GM18520 (cell line): ENCODE data around the gene STX4.
A peak's percentile ranks its signal among the peaks of the same experiment; 100 is the strongest.

Experiments
- ATAC-seq: cut with Tn5 transposase; IDR thresholded peaks from one replicate; pipeline ENCODE4 v1.9.1; 2021; ENCODE audit not compliant: unreplicated experiment

Gene STX4

GRCh38 chr16:31063843-31064611 is 30.7 kb downstream of the STX4 start:
- no peak for ATAC-seq

DNA sequence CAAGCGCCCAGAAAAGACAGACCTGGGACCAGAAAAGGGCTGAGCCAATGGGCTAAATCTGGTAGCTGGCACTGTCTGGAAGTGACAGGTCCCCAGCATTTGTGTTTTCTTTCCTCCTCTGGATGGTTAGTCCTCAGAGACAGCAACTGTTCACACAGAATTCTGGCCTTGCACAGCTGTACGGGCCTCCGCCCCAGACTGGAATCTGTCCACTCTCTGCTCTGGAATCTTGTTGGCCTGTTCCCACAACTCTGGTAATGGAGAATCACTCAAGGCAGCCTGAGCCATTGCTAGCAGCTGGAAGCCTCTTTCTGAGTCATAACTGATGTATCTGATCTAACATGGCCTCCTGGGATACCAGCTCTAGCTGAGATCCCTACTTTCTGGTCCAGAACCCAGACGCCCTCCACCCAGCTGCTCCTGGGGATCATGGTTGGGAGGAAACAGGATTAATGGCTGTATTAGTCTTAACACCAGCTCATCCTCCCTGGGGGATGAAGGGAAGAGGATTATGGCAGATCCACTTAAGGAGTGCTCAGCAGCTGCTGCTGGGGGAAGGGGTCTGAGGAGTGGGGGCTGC is 31.6 kb downstream of the STX4 start:
- ATAC-seq = no peak

GRCh38 chr16:31067342-31067741 is 34.0 kb downstream of the STX4 start:
- ATAC-seq = no peak

GRCh38 chr16:31071861-31072260 is 38.5 kb downstream of the STX4 start:
- ATAC-seq = no peak

- no peak for ATAC-seq
Measured at GRCh38 chr16:31072540-31073141, 39.3 kb downstream of the STX4 start.

- ATAC-seq = peak; percentile 40
Measured at GRCh38 chr16:31073142-31073969, 40.0 kb downstream of the STX4 start.

DNA sequence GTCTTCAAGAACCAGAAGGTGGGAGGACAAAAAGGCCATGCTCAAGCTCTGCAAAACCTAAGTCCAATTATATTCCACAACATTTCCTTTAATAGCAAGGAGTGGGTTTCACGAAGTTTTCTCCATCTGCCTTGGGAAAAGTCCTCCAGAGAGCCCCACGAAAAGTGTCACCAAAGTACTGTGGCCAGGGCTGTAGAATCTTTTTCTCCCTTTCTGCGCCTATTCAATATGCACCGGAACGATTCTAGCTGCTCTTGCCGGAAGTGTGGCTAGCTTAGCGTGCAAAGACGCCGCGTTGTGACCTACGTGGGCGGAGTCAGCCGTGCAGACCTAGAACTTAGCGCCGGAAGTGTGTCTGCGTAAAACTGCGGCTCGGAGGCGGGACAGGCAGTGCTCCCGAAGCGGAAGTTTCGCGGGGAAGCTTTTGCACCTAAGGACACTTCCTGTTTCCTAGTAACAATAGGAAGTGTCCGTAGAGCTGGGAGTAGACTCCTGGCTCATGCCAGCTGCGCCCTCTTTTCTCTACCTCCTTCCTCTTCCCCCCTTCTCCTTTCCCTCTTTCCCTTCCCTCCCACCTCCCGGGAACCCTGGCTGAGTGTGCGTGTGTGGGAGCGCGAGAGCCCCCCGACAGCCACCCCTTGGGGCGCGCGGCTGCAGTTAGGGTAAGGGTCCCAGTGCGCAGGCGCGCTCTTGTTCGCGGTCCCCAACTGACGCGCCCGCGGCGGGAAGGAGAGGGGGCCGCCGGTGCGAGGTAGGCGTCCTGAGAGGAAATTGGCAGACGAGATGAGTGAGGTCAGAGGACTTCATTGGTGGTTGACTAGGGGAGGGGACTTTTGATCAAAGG is 40.8 kb downstream of the STX4 start, which contains the start of the genes ZNF646 and ZNF668:
ZNF646 (plus strand) TSS at position 453 of the 844 bp plus-strand sequence. CDS start 1,903 bp downstream, outside the sequence.
ZNF668 (minus strand) TSS at position 271 of the 844 bp plus-strand sequence. CDS start 9,781 bp downstream, outside the sequence.
- ATAC-seq = peak; percentile 57

- ATAC-seq = no peak
Measured at GRCh38 chr16:31074814-31075183, 41.4 kb downstream of the STX4 start.

DNA sequence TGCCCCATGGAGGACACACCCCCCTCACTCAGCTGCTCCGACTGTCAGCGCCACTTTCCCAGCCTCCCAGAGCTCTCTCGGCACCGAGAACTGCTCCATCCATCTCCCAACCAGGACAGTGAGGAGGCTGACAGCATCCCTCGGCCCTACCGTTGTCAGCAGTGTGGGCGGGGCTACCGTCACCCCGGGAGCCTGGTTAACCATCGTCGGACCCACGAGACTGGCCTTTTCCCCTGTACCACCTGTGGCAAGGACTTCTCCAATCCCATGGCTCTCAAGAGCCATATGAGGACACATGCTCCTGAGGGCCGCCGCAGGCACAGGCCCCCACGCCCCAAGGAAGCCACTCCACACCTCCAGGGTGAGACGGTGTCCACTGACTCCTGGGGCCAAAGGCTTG is 43.0 kb downstream of the STX4 start:
- ATAC-seq = no peak

- no peak for ATAC-seq
Measured at GRCh38 chr16:31077024-31077423, 43.7 kb downstream of the STX4 start.

GRCh38 chr16:31077592-31078396 is 44.4 kb downstream of the STX4 start:
- no peak for ATAC-seq

GRCh38 chr16:31078597-31079341 is 45.4 kb downstream of the STX4 start:
- no peak for ATAC-seq

DNA sequence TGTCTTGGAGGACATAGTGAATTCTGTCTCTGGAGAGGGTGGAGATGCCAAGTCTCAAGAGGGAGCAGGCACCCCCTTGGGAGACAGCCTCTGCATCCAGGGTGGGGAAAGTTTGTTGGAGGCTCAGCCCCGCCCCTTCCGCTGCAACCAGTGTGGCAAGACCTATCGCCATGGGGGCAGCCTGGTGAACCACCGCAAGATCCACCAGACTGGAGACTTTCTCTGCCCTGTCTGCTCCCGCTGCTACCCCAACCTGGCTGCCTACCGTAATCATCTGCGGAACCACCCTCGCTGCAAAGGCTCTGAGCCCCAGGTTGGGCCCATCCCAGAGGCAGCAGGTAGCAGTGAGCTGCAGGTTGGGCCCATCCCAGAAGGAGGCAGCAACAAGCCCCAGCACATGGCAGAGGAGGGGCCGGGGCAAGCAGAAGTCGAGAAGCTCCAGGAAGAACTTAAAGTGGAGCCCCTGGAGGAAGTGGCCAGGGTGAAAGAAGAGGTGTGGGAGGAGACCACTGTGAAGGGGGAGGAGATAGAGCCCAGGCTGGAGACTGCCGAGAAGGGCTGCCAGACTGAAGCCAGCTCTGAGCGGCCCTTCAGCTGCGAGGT is 46.1 kb downstream of the STX4 start:
- ATAC-seq = no peak

DNA sequence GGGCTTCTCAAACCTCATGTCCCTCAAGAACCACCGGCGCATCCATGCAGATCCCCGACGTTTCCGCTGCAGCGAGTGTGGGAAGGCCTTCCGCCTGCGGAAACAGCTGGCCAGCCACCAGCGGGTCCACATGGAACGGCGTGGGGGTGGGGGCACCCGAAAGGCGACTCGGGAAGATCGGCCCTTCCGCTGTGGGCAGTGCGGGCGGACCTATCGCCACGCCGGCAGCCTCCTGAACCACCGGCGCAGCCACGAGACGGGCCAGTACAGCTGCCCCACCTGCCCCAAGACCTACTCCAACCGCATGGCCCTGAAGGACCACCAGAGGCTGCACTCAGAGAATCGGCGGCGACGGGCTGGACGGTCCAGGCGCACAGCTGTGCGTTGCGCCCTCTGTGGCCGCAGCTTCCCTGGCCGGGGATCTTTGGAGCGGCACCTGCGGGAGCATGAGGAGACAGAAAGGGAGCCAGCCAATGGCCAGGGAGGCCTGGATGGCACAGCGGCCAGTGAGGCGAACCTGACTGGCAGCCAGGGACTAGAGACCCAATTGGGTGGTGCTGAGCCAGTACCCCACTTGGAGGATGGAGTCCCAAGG is 46.8 kb downstream of the STX4 start:
- ATAC-seq = no peak

- no peak for ATAC-seq
Measured at GRCh38 chr16:31080756-31081419, 47.5 kb downstream of the STX4 start.

DNA sequence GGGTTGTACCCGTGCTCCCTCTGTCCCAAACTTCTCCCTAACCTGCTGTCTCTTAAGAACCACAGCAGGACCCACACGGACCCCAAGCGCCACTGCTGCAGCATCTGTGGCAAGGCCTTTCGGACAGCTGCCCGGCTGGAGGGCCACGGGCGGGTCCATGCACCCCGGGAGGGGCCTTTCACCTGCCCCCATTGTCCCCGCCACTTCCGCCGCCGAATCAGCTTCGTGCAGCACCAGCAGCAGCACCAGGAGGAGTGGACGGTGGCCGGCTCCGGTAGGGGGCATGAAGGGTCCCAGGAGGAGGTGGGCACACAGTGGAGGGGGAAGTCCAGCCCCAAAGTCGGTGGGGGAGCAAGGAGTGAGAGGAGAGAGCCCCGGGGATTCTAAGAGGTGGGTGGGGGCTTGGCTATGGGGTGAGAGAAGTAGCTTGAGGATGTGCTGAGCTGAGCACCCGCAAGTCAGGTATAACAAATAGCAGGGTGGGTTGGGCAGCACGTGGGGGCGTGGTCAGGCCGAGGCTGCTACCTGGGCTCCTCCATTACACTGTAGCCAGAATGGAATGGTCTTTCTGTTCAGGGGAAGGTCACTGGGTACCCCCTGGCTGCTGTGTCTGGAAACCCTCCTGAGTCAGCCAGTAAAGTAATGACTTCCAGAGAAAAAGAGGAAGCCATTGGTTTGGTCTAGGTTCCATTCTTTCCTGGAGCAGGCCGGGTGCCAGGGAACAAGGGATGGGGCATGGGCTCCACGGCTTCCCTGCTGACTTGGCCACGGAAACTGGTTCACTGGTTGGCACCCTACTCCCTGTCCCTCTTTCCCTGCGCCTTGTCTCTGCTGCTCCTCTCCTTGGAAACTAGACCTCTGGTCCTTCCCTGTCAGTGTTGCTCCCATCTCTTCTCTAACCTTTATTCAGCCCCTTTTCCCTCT is 48.3 kb downstream of the STX4 start:
- no peak for ATAC-seq
